Adipose tissue (tissue), 3 donors: ENCODE results near the gene CD300E. TPM values are rescaled to one million over a fixed set of nuclear protein-coding genes. Genes with fewer than 3 reads are reported as not detected.
"Not testable (repeated sequence)": the region's sequence is repeated elsewhere in the genome, so short reads cannot be mapped to it uniquely, and the experiment has no call there.

Source experiments
- H3K27ac ChIP-seq: one replicate; pipeline ENCODE4 v1.5.1; 2013; ENCODE audit warnings: low read depth, low read length
- WGBS, 3 donors: extraction: QIAGEN DNeasy Blood & Tissue Kit; methylation state at CpG; one replicate each; pipeline ENCODE4 v1.1.7; 2013; 5-methylcytosine and 5-hydroxymethylcytosine counted together
- polyA plus RNA-seq, 3 donors: library from polyadenylated mRNA; stranded (reverse); fragments of 200-250 nt; gene quantifications; one replicate each; pipeline ENCODE4 v1.2.3, GENCODE V29; 2013
- donor health status: healthy with polysubstance abuse.
- donor health status: Bipolar disorder and iron deficiency.
- donor health status: healthy.

Gene CD300E
- polyA plus RNA-seq, 3 donors, result 0.59 to 14.1 (median 1.3) TPM

DNA sequence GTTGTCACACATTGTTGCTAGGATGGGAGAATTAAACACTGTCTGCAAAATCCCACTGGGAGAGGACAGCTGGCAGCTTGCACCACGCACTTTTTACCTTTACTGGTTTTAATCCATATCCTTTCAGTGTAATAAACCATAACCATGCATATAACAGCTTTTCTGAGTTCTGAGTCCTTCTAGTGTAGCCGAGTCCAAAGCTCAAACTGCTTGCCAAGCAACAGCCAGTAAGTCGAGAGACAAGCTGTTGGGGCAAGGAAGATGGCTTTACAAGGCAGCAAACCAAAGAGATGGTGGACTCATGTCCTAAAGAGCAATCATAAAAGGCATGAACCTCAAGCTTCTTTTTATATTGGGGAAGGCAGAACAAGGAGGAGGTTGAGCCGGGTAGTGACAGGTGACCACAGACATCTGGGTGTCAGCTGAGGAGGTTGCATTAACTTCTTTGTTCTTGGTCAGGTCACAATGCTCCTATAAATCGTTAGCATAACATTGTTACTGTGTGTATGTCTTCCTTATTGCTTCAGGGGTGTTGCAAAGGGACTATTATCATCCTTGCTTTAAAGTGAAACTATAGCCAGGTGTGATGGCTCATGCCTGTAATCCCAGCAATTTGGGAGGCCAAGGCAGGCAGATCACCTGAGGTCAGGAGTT lies 48.9 kb downstream of the CD300E start:
- no peak overlapping the region for H3K27ac ChIP-seq
- WGBS, 3 donors, result 58 to 72% (median 69%) methylated on average over 5 of the region's 5 CpGs

DNA sequence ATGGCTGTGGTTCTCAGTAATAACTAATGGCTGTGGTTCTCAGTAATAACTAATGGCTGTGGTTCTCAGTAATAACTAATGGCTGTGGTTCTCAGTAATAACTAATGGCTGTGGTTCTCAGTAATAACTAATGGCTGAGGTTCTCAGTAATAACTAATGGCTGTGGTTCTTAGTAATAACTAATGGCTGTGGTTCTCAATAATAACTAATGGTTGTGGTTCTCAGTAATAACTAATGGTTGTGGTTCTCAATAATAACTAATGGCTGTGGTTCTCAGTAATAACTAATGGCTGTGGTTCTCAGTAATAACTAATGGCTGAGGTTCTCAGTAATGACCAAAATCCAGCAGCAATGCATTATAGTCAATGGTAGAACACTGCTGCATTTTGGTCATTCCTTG lies 49.9 kb downstream of the CD300E start:
- not testable (repeated sequence) for H3K27ac ChIP-seq

DNA sequence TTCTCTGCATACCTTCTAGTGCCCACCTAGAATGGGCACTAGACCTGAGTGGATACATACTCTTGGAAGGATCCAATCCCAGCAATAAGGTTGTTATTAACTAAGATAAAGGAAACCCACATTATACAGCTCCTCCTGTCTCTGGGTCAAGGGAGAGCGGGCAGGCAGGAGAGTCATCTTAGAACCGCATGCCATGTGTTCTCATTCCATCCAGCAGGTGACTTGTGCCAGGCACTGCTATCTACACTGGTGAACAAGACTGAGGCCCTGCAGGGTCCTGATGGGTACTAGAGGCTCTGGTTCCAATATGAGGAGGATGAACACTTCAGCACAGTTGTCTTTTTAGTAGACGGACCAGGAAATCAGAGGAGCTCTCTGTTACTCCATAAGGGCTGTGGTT lies 50.4 kb downstream of the CD300E start:
- H3K27ac ChIP-seq, result no peak overlapping the region
- WGBS, 3 donors, result 79 to 91% (median 83%) methylated on average over 3 of the region's 3 CpGs

DNA sequence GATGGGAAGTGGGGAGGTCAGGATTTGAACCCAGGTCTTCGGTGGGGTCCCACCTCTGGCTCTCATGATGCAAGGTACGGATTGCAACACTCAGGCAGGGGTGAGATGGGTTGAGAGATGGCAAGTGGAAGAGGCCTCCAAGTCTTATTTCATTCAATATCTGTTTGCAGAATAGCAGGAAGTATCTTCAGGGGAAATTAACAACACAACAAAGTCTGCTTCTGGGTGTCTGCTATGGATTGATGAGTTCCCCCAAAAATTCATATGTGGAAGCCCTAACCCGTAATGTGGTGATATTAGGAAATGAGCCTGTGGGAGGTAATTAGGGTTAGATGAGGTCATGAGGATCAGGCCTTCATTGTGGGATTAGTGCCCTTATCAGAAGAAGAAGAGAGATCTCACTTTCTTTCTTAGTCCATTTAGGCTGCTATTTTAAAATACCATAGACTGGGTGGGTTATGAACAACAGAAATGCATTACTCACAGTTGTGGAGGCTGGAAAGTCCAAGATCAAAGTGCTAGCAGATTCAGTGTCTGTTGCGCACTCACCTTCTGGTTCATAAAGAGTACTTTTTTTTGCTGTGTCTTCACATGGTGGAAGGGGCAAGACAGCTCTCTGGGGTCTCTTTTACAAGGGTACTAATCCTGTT lies 51.8 kb downstream of the CD300E start:
- 62 to 82% (median 65%) methylated on average over 4 of the region's 4 CpGs for WGBS, 3 donors
- H3K27ac ChIP-seq, result no peak overlapping the region

DNA sequence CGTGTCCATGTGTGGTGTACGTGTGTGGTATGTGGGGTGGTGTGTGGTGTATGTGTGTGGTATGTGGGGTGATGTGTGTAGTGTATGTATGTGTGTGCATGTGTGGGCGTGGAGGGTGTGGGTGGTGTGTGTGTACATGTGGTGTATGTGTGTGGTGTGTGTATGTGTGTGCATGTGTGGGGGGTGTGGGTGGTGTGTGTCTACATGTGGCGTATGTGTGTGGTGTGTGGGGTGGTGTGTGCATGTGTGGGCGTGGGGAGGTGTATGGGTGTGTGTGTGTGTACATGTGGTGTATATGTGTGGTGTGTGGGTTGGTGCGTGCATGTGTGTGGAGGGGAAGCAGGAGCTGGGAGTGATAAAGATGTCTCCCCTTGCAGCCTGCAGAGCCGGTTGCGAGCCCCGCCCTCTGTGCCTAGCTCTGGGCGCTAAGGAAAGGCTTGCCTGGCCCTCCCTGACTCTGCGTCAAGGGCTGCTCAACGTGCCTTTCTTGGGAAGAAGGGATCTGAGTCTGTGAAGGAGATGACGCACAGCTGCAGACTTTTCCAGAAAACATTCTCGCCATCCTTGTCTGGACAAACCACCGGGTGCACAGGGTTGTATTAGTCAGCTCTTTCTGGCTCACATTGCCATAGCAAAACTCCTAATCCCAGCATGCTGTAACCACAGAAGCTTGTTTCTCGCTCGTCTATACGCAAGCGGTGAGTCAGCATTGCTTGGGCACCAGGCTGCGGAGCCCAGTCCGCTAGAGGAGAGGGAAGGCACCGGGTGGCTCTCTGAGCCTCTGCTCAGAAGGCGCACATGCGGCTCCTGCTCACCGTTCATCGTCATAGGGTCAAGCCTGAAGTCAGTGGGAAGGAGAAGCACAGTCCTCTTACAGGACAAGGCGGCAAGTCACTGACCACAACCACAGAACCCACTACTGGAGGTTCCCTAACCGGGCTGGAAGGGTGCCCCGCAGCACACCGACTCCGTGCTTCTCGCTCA lies 54.2 kb downstream of the CD300E start:
- no peak overlapping the region for H3K27ac ChIP-seq
- 38 to 60% (median 54%) methylated on average over 32 of the region's 32 CpGs for WGBS, 3 donors

DNA sequence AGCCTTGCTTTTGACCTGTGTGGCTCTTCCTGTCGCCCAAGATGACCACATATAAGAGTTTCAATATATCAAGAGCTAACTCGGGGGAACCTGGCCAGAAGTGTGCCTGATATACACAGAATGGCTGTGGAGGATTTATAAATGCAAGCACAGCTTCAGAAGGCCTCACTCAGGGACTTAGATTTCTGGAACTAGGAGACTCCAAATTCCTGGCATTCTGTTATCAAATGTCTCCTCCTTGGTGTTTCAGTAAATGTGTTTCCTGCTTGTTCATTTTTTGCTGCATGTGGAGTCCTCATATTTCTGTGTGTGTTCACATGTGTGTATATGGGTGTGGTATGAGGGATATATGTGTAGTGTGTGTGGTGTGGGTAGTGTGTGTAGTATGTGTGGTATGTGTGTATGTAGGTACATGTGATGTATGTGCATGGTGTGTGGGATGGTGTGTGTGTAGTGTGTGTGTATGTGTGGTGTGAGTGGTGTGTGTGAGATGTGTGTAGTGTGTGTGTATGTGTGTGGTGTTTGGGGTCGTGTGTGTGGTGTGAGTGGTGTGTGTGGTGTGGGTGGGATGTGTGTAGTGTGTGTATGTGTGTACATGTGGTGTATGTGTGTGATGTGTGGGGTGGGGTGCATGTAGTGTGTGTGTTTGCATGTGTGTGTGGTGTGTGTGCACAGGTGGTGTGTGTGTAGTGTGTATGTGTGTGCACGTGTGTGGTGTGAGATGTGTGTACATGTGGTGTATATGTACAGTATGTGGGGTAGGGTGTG lies 55.2 kb downstream of the CD300E start:
- 67 to 79% (median 74%) methylated on average over 4 of the region's 4 CpGs for WGBS, 3 donors
- no peak overlapping the region for H3K27ac ChIP-seq

DNA sequence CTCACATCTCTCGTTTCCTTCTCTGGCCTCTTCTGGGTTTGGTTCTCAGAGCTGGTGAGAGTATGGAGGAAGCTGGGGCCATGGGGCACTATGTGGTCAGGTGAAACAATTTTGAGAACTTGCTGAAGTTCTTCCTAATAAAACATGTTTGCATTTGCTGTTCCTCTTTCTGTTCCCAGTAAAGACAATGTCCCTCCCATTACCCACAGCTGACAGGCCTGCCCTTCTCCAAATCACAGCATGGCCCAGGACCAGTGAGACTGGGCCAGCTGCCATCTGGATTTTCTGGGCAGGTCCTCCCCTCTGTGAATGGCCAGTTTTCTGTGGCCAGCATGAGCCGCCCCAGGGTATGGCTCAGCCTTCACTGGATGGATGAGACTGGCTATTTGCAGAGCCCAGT lies 56.1 kb downstream of the CD300E start, which contains the start of gene CD300H:
TSS of gene CD300H (minus strand) at position 113 of the 400 bp plus-strand sequence.
- H3K27ac ChIP-seq, result no peak within 1 kb of the TSS
- 63 to 81% (median 66%) methylated on average over 2 of the region's 2 CpGs for whole genome bisulfite sequencing, 3 donors

DNA sequence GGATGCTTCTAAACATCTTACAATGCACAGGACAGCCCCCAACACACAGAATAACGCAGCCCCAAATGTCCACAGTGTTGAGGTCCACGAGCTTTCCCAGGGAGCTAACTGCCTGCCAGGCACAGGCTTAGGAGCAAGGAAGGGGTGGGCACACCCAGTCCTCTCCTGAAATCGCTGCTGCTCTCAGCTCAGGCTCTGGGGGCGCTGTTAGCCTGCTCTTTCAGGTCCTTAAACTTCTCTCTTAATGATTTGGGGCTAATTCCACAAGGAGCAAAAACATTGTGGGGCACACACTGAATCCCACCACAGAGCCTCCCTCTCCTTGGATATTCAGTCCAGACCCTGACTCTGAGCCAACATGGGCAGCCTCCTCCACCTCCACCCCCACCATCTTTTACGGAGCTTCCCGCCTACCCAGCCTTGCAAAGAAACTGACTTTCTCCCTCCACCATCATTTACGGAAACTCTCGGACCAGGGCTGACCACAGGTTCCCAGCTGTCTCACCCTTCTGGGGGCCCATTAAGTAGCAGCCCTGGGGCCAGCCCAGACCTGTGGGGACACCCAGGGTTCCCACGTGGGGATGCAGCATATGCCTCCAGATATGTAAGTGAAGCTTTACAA lies 57.3 kb downstream of the CD300E start:
- whole genome bisulfite sequencing, 3 donors, result 28 to 38% (median 35%) methylated on average over 9 of the region's 9 CpGs
- no peak overlapping the region for H3K27ac ChIP-seq

DNA sequence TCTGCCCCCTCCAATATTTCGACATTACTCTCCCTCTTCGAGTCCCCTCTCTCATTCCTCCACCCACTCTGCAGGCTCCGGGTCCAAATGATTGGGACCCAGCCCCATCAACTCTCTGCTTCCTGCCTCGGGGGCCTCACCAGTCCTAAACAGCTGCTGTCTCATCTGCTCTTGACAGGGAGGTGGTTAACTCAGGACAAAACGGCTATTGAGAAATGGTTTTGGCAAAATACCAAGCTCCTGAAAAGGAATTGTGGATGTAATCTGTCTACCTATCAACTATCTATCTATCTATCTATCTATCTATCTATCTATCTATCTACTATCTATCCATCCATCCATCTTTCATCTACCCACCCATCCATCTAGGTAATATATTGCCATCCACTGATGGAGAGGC lies 58.4 kb downstream of the CD300E start:
- no peak overlapping the region for H3K27ac ChIP-seq
- WGBS, 3 donors, result 22 to 48% (median 48%) methylated on average over 5 of the region's 5 CpGs

DNA sequence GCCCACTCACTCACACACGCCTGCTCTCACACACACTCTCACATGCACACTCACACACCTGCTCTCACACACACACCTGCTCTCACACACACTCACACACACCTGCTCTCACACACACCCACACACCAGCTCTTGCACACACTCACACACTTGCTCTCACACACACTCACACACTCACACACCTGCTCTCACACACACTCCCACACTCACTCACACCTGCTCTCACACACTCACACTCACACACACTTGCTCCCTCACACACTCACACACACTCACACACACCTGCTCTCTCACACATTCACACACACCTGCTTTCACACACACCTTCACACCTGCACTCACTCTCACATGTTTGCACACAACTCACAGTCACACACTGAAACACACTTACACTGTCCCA lies 60.2 kb downstream of the CD300E start:
- 84 to 92% (median 88%) methylated on average over 1 of the region's 1 CpG for WGBS, 3 donors
- no peak overlapping the region for H3K27ac ChIP-seq

DNA sequence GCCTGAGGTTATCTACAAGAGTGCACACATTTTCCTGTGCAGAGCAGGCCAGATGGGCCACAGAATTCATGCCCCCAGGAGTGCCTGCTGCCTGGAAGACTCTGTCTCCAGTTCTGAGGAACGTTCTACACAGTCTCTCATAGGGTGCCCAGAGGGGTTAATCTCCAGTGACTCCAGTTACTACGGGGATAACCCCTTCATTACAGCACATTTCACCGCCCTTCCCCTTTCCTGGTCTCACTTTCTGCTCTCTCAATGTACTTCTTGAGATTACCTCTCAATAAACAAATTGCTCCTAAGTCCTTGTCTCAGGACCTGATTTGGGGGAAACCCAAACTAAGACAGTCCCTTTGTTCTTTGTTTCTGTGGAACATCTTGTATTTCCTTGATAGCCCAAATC lies 62.0 kb downstream of the CD300E start:
- no peak overlapping the region for H3K27ac ChIP-seq
- 38 to 70% (median 66%) methylated on average over 3 of the region's 3 CpGs for WGBS, 3 donors

Other genes starting within 250 kb of the CD300E start
- 10 to 100 TPM in 2 of 3 donors, 1 to 10 TPM in 1; 7.8 to 79.0 (median 35.5) TPM for gene GPRC5C, start 191.7 kb downstream of the CD300E start, polyA plus RNA-seq
- gene CD300A, start 157.1 kb downstream of the CD300E start, polyA plus RNA-seq, result 1 to 10 TPM; 1.2 to 7.2 (median 3.0) TPM
- gene CD300LB, start 92.3 kb downstream of the CD300E start, polyA plus RNA-seq, result under 1 TPM; 0.08 to 0.70 (median 0.56) TPM
- 1 to 10 TPM in 1 of 3 donors, under 1 TPM in 2; 0.37 to 4.2 (median 0.45) TPM for gene CD300C, start 77.6 kb downstream of the CD300E start, polyA plus RNA-seq
- gene CD300H, start 56.2 kb downstream of the CD300E start, polyA plus RNA-seq, result 1 to 10 TPM in 1 of 3 donors, under 1 TPM in 1, not detected in 1; 0.52 to 1.2 TPM
- not detected for gene CD300LD, start 31.5 kb downstream of the CD300E start, polyA plus RNA-seq
- 1 to 10 TPM in 2 of 3 donors, under 1 TPM in 1; 0.36 to 2.3 (median 1.3) TPM for gene CD300LF, start 89.2 kb upstream of the CD300E start, polyA plus RNA-seq
- 1 to 10 TPM; 1.4 to 2.2 (median 1.7) TPM for gene RAB37, start 113.5 kb upstream of the CD300E start, polyA plus RNA-seq
- gene NHERF1, start 124.9 kb upstream of the CD300E start, polyA plus RNA-seq, result 10 to 100 TPM; 18.7 to 45.0 (median 23.6) TPM
- 10 to 100 TPM; 23.3 to 32.7 (median 24.7) TPM for gene NAT9, start 152.6 kb upstream of the CD300E start, polyA plus RNA-seq
- gene GRIN2C, start 236.1 kb upstream of the CD300E start, polyA plus RNA-seq, result 1 to 10 TPM in 1 of 3 donors, under 1 TPM in 2; 0.18 to 1.1 (median 0.56) TPM
- gene FDXR, start 249.3 kb upstream of the CD300E start, polyA plus RNA-seq, result 10 to 100 TPM in 1 of 3 donors, 1 to 10 TPM in 2; 5.7 to 14.1 (median 6.2) TPM